Bladder microvascular endothelial cell (primary cell): ENCODE measurements around the gene RASA4. TPM values are rescaled to one million over a fixed set of nuclear protein-coding genes. Genes with fewer than 3 reads are reported as not detected.

ENCODE experiments used
- total RNA-seq: library from RNA; depleted of rRNA; stranded (reverse); fragments of >200 nt; gene quantifications from 2 replicates; pipeline ENCODE4 v1.2.3, GENCODE V29; 2014

Gene RASA4
- 18.0 and 76.0 TPM in 2 replicates for total RNA-seq

DNA sequence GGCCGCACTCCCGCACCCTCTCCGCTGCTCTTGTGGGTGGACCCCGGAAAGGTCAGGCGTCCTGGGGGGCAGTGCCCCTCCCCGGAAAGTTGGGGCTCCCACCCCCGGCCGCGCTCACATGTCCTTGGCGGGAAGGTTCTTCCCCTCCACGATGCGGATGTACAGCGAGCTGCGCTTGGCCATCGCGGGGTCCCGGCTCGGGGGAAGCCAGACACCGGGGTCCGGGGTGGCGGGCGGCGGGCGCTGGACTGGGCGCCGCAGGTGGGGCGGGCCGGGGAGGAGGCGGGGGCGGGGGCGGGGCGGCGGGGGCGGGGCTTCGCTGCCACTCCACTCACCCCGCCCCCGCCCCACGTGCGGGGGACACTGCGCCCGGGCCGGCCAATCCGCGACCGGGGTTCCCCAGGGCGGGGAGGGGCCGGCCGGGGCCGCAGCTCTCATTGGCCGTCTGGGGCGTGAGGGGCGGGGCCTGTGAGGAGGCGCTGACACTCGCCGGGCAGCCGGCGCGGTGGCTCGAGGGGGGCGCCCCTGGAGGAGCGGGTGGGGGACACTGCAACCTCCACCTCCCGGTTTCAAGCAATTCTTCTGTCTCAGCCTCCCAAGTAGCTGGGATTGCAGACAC lies at the start of gene RASA4:
TSS of gene RASA4 (minus strand) at position 250 of the 619 bp plus-strand sequence. CDS start at position 183, 67 bp downstream.

DNA sequence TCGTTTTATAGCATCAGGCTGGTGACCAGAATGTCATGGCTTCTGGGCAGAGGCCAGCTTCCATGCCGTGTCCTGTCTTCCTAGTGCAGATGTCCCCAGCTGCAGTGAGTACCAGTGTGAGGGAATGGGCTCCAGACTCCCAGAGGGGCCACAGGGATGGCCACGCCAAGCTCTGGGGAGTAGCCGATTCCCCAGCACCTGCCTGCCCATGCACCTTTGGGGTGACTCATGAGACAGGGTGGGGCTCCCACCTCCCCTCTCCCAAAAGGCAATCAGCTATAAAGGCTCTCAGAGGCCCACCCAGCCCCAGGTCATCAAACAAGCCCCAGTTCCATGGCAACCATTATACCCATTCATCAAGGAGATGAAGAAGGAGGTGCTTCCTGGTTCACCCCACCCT lies 33.4 kb upstream of the RASA4 start, which contains the start of gene SPDYE2B:
TSS of gene SPDYE2B (plus strand) at position 396 of the 400 bp plus-strand sequence. CDS start 2,030 bp downstream, outside the sequence.

GRCh38 chr7:102642691-102643090 lies 26.1 kb upstream of the RASA4 start, which contains the start of gene UPK3BL1:
Gene UPK3BL1 (minus strand): TSS chr7:102642791. CDS start chr7:102642741, 50 bp downstream.

GRCh38 chr7:102572261-102573239 lies 44.0 kb downstream of the RASA4 start, which contains the start of gene POLR2J3:
Gene POLR2J3 (minus strand): TSS chr7:102572583. CDS start chr7:102572521, 62 bp downstream.

DNA sequence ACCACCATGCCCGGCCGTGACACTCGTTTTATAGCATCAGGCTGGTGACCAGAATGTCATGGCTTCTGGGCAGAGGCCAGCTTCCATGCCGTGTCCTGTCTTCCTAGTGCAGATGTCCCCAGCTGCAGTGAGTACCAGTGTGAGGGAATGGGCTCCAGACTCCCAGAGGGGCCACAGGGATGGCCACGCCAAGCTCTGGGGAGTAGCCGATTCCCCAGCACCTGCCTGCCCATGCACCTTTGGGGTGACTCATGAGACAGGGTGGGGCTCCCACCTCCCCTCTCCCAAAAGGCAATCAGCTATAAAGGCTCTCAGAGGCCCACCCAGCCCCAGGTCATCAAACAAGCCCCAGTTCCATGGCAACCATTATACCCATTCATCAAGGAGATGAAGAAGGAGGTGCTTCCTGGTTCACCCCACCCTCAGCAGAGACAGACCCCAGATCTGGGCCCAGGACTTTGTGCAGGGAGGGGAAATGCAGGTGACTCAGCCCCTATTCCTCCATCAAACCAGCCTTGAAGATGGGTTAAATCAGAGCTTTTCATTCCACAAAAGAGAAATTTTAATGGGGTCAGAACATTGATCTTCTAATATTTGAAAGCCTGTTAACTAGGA lies 65.6 kb downstream of the RASA4 start, which contains the start of gene SPDYE2:
TSS of gene SPDYE2 (plus strand) at position 419 of the 615 bp plus-strand sequence. CDS start 2,030 bp downstream, outside the sequence.

DNA sequence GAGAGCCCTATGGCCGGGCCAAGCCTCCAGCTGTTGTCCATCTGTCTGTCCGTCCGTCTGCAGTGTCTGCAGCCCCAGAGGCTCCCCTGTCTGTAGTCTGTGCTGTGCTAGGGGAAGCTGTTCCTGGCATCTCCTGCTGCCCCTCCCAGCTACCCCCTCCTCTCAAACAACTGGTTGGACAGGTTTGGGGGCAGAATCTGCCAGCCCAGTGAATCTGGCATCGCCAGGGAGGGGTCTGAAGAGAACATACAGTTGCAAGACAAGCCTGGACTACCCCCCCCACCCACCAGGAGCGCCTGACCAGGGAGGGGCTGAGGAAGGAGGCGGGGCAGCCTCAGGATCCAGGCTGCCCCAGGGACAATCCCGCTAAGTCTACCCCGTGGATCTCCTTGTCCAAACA lies 73.0 kb downstream of the RASA4 start, which contains the start of gene UPK3BL2:
TSS of gene UPK3BL2 (minus strand) at position 101 of the 400 bp plus-strand sequence. CDS start at position 41, 60 bp downstream.

Other genes starting within 250 kb of the RASA4 start
- 10.7 and 12.6 TPM in 2 replicates for gene PRKRIP1, start 220.4 kb downstream of the RASA4 start, total RNA-seq
- 42.1 and 143 TPM in 2 replicates for gene ORAI2, start 183.2 kb downstream of the RASA4 start, total RNA-seq
- 8.1 and 8.5 TPM in 2 replicates for gene ALKBH4, start 151.9 kb downstream of the RASA4 start, total RNA-seq
- 23.3 and 28.5 TPM in 2 replicates for gene LRWD1, start 151.8 kb downstream of the RASA4 start, total RNA-seq
- gene POLR2J, start 137.8 kb downstream of the RASA4 start, total RNA-seq, result 25.2 and 36.8 TPM in 2 replicates
- 8.3 and 9.2 TPM in 2 replicates for gene RASA4B, start 99.0 kb downstream of the RASA4 start, total RNA-seq
- 1.1 and 17.9 TPM in 2 replicates for gene UPK3BL2, start 73.1 kb downstream of the RASA4 start, total RNA-seq
- not detected in 2 replicates for gene SPDYE2, start 65.5 kb downstream of the RASA4 start, total RNA-seq
- gene POLR2J3, start 44.2 kb downstream of the RASA4 start, total RNA-seq, result 10.5 and 104 TPM in 2 replicates
- gene UPK3BL1, start 26.0 kb upstream of the RASA4 start, total RNA-seq, result 2.3 and 18.7 TPM in 2 replicates
- not detected in 2 replicates for gene SPDYE2B, start 33.6 kb upstream of the RASA4 start, total RNA-seq
- gene POLR2J2, start 54.9 kb upstream of the RASA4 start, total RNA-seq, result 0.97 and 10.5 TPM in 2 replicates
- gene FAM185A, start 132.2 kb upstream of the RASA4 start, total RNA-seq, result 6.8 and 11.6 TPM in 2 replicates